Measurements from ENCODE around the gene EPB41L4B.
"Not testable (repeated sequence)": the region's sequence is repeated elsewhere in the genome, so short reads cannot be mapped to it uniquely, and the experiment has no call there.

EPB41L4B gene

GRCh38 chr9:109295221-109296130, 25.4 kb downstream of the EPB41L4B start:
- no peak for DNase-seq

DNA sequence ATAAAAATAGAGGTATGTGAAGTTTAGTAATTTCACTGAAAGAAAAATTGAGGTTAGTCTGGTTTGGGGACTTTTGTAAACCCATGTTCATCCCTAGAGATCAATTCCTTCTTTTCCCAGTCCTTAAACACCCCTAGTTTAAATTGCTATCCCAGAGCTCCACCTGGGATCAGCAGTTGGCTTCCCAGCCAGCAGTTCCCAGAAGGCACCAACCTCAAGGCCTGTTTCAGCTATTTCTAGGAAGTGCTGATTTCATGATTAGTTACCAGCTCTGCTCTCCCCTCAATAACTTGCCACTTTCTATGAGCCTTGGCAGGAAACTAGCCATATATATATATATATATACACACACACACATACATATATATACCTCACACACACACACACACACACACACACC, 30.5 kb downstream of the EPB41L4B start:
- DNase-seq, result no peak

DNA sequence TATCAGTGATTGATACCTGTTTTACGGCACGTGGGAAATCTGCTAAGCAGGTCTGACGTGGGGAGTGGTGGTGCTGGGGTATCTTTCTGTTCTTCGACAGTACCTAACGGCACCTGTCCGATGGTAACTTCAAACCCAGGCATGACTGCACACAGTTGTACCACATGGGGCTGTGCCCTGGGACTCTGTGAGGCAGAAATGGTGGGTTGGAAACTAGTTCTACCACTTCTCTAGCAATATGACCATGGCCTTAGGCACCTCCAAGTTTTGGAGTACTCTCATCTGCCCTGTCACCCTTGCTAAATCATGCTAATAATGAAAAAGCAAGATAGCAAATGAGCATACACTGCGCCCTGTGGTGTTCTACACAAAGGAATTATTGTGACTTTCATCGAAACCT, 30.9 kb downstream of the EPB41L4B start:
- DNase-seq, result no peak

DNA sequence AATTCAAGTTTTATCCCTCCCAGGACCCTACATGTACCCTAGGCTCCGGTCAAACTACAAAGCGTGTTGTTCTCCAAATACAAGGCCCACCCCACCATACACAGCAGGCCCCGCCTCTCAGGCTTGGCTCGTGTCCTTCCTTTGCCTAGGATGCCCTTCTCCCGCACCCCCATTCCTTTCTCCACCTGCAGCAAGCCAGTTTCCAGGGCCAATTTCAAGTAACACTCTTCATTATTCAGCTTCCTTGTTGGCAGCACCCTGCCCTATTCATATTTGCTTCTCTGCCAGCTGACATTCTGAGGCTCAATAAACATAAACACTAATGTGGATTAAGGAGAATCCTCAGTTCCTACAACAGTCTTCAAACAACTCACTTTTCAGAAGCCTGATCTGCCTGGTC, 31.7 kb downstream of the EPB41L4B start:
- DNase-seq, result no peak

- DNase-seq, result no peak
Observed at GRCh38 chr9:109286981-109287380, 33.9 kb downstream of the EPB41L4B start.

GRCh38 chr9:109286571-109286977, 34.3 kb downstream of the EPB41L4B start:
- no peak for DNase-seq

DNA sequence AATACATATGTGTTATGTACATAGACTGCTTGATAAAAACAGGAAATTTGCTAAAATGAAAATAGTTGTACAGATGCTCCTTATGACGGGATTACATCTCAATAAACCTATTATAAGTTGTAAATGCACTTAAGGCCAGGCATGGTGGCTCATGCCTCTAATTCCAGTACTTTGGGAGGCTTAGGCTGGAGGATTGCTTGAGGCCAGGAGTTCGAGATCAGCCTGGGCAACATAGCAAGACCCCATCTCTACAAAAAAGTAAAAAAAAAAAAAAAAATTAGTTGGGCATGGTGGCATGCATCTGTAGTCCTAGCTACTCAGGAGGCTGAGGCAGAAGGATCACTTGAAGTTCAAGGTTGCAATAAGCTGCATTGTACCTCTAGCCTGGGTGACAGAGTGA, 37.2 kb downstream of the EPB41L4B start:
- DNase-seq, result not testable (repeated sequence)

DNA sequence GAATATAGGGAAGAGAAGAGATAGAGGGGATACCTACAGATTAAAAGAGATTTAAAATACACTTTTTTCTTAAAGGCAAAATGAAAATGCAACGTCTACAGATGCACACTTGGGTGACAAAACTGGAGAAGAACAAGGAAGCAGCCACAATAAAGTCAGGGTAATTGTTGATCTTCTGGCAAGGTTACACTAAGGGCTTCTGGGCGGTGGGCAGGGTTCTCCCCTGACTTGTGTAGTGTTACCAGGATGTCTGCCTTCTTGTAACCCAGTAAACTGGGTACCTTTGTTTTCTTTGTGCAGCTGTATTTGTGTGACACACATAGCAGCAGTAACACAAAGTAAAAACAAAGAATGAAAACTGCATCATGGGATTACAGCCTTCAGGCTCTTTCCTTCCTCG, 37.8 kb downstream of the EPB41L4B start:
- no peak for DNase-seq

GRCh38 chr9:109282302-109282701, 38.6 kb downstream of the EPB41L4B start:
- DNase-seq, result no peak

DNA sequence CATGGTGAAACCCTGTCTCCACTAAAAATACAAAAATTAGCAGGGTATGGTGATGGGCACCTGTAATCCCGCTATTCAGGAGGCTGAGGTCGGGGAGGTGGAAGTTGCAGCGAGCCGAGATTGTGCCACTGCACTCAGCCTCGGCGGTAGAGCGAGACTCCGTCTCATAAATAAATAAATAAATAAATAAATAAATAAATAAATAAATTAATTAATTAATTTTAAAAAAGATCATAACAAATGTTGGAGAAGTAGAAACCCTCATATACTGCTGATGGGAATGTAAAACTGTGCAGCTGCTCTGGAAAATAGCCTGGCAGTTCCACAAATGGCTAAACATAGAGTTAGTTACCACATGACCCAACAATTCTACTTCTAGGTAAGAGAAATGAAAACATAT, 39.3 kb downstream of the EPB41L4B start:
- DNase-seq, result no peak

DNA sequence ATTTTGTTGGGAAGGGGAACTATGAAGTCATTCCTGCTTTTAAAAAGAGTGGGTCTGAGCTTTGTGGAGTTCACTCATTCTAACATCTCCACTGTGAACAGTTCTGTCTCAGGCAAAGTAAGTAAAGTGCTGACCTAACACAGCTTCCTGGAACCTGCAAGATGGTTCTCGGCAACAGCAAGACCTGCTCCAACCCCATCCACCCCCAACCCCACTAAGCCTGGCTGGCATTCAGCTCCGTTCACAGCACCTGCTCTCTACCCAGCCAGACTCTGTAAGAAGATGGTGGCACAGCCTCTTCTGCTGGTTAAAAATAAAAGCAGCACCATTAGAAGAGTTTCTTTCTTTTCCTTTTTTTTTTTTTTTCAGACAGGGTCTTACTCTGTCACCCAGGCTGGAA, 42.0 kb downstream of the EPB41L4B start:
- DNase-seq, result no peak

DNA sequence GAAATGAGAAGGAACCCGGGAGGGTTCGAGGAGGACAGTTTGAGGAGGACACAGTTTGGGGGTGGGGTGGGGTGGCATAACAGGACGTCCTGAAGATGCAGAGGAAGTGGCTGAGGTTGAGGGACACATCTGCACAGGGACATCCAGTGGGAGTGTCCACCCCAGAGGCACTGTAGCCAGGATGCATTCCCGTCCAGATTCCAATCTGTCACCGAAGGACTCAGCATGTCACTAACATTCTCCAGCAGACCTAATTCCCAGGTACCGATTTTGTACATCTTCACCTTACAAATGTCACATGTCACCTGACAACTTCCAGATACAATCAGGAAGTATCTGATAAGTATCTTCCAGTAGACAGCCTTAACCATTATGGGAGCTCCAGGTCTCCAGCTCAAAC, 42.6 kb downstream of the EPB41L4B start:
- DNase-seq, result no peak

- DNase-seq, result no peak
Observed at GRCh38 chr9:109277451-109277850, 43.4 kb downstream of the EPB41L4B start.

DNA sequence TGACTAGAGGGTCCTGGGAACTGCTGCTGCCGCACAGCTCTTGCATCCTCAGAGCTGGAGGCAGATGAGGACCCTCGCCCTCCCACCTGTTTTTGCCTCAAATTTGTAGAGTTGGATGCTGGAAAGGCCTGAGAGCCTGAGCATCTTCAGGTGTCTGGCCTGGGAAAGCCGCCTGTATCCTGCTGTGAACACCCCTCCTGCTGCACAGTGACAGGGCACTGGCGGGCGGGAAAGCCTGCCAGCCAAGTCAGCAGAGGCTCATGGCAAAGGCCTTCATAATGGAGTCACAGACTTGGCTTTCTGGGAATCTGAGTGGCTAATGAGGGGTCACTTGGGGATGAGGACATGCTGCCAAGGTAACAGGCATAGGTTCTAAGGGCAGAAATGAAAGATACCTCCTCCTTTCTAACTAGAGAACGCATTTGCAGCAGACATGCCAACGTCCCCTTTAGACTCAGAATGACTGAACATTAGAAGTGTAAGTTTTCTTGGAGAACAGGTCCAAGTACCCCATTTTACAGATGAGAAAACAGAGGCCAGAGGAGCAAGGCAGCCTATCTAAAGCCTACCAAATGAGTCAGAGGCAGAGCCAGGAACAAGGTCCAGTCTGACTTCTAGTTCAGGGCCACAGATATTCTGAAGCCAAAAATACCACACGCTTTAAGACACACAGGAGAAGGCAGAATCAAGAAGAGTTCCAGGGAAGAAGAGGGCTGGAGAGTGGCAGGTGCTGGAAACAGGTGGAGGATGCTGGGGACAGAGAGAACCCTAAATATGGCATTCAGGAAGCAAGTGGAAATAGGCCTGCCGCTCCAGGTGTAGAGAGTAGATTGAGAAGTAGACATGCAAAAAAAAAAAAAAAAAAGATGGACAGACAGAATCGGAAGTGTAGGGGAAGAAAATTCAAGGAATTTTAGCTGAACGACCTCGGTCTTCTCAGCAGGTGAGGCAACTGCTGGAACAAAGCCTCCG, 44.1 kb downstream of the EPB41L4B start:
- DNase-seq, result no peak

DNA sequence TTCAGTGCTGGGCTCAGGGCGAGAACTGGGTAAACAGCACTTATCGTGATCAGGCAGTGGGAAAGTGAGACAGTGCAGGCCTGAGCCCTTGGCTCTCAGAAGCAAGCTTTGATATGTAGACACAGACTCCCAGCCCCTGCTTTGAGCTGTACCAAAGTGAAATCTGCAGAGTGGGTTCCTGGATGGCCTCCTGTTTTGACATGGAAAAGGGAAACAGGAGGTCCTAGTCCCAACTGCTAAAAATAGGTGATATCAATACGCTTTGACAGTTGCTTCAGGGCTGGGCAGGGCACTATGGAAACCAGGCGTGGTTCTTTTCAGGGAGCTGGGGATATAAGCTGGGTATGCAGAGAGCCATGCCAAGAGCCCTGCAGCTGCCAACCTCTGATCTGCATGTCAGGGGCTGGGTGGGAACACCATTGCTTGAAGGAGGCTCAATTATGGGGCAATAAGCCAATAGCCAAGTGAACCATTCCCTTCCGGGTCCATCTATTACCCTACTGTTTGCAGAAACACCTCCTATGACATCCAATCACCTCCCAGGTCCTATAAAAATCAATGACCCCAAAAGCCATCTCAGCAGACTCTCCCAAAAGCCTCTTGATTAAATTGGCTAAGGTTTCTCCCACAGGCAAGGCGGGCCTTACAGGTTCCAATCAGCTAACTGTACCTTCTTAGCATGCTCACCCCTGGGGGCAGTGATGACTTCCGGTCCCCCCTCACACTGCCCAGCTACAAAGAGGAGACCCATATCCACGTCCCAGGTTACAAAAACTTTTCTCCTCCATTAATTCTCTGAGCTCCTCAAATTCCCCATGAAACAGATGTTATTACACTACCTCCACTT, 45.8 kb downstream of the EPB41L4B start:
- DNase-seq, result no peak

DNA sequence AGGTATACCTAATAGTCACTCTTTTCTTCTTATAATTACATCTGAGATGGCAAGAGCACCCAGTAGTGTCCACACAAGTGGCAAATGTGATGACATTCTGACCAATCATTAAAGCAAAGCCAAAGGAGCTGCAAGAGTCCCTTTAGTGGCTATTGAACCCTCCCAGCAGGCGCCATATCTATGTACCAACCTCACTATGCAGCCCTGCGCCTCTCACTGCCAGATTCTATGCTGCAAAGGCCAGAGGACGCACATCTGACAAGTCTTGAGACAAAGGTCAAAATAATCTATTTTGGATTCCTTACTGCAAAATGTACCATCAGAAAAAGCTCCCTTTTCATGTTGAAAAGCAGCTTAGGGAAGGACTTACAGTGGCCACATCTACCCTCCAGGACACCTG, 47.0 kb downstream of the EPB41L4B start:
- no peak for DNase-seq

DNA sequence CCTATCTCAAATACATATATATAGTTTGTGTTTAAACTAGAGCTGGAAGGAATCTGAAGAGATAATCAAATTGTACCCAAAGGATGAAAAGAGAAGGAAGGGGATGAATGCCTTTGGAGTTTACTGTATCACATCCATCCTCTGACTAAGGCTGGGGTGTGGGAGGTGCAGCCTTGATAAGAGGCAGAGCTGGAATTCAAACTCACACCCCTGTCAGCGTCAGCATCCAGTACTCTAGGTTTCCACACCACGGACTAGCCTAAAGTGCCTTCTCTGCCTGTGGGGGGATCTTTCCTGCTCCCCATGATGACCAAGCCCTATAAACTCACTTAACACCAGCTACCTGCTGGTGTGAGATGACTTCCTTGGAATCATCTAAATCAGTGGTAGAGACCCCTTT, 48.1 kb downstream of the EPB41L4B start:
- DNase-seq, result no peak

DNA sequence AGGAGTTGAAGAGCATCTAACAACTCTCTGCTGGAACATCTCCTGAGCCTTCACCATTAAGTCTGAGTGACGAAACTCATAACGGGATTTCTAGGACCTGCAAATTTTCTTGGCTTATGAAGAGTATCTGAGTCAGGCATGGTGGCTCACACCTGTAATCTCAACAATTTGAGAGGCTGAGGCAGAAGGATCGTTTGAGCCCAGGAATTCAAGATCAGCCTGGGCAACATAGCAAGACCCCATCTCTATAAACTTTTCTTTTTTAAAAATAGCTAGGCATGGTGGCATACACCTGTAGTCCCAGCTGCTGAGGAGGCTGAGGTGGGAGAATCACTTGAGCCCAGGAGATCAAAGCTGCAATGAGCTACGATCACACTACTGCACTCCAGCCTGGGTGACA, 48.8 kb downstream of the EPB41L4B start:
- DNase-seq, result no peak

- DNase-seq, result no peak
Observed at GRCh38 chr9:109270971-109271925, 49.6 kb downstream of the EPB41L4B start.

DNA sequence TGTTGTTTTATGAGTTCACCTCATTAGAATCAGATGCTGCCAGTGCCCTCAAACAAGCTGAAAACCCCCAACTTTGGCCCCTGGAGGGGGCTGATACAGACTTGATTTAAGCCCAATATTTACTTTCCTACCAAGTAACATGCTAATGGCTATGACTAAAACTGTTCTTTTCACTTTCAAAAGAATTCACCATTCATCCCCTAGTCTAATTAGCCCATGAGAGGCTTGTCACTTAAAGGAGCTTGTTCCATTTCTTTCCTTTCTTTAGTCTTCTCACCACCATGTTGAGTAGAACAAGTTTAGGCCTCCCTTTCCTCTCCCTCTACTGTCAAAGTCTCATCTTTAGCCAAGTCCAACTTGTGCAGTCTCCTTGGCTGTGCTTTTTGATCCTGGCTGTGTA, 50.4 kb downstream of the EPB41L4B start:
- no peak for DNase-seq

- DNase-seq, result no peak
Observed at GRCh38 chr9:109269839-109270238, 51.0 kb downstream of the EPB41L4B start.

GRCh38 chr9:109269081-109269480, 51.8 kb downstream of the EPB41L4B start:
- DNase-seq, result no peak

Measured in activated T-cell treated with anti-CD3 and anti-CD28 coated beads for 4 hours (primary cell).